HCT116 (cell line): ENCODE results near the gene FMNL1. TPM values are rescaled to one million over a fixed set of nuclear protein-coding genes. Genes with fewer than 3 reads are reported as not detected.

Experiments
- ATAC-seq: fragments of 200-7000 bp; cut with Tn5 transposase; 2 replicates; pipeline ENCODE4 v1.9.1; 2020; ENCODE audit warnings: mild to moderate bottlenecking, moderate library complexity
- BruUV-seq: library from RNA; stranded (reverse); fragments of 400-500 nt; replicated peaks from 2 replicates; lab custom pipeline; 2021; lab: Mats Ljungman, UMichigan
- CTCF ChIA-PET: fragments of 300-600 bp; sonication (Branson Sonifier 250); formaldehyde crosslinking; loops from one replicate; lab custom pipeline; 2021; ENCODE audit warnings: antibody characterized with exemption; lab: Charles Lee
- POLR2A ChIA-PET: fragments of 300-600, 350-600 bp; sonication (Branson Sonifier 250); formaldehyde crosslinking; loops from one replicate; lab custom pipeline; 2021; ENCODE audit warnings: antibody characterized with exemption; lab: Charles Lee
- RAD21 ChIA-PET, 2 experiments: fragments of 300-600 bp; sonication (Branson Sonifier 250); formaldehyde crosslinking; loops; one replicate each; lab custom pipeline; 2023; ENCODE audit warnings: low total read pairs in 2 of 2; ENCODE audit not compliant: uncharacterized antibody in 2 of 2, unreplicated experiment in 2 of 2, low non-redundant PET in 1 of 2; lab: Charles Lee
- DNase-seq: peaks from one replicate; pipeline ENCODE4 v3.0.0-alpha.2; 2010; ENCODE audit warnings: low read depth, low spot score
- H2AFZ ChIP-seq: fragments of 200-600 bp; shearing (Covaris generic), sonication (generic); 2 replicates; pipeline ENCODE4 v1.6.1; 2017; ENCODE audit warnings: low read depth, mixed run types, mixed read lengths, antibody characterized with exemption, low read length; ENCODE audit not compliant: poor library complexity, severe bottlenecking
- H3K27ac ChIP-seq: 2 replicates; pipeline ENCODE4 v1.5.1; 2012; ENCODE audit warnings: low read depth, low read length
- H3K27me3 ChIP-seq: fragments of 200-600 bp; sonication (generic); 2 replicates; pipeline ENCODE4 v1.6.1; 2016; ENCODE audit warnings: mixed run types, low read length, mixed read lengths; ENCODE audit not compliant: insufficient read depth
- H3K36me3 ChIP-seq, 2 experiments: fragments of 200-500 bp in 1 of 2; fragments of 200-600 bp in 1 of 2; sonication (Bioruptor generic) in 1 of 2; sonication (generic) in 1 of 2; 2 replicates each; pipeline versions ENCODE4 v1.5.1 to v1.6.1; 2014 to 2016; ENCODE audit warnings: low read length in 2 of 2, inconsistent platforms in 1 of 2, mixed read lengths in 1 of 2, mixed run types in 1 of 2; ENCODE audit not compliant: insufficient read depth in 2 of 2, control insufficient read depth in 1 of 2
- H3K4me1 ChIP-seq, 2 experiments: fragments of 200-600 bp in 1 of 2; sonication (generic) in 1 of 2; 2 replicates each; pipeline versions ENCODE4 v1.5.1 to v1.6.1; 2012 to 2017; ENCODE audit warnings: low read length in 2 of 2, inconsistent platforms in 1 of 2, mild to moderate bottlenecking in 1 of 2, mixed read lengths in 1 of 2, mixed run types in 1 of 2, moderate library complexity in 1 of 2; ENCODE audit not compliant: insufficient read depth in 2 of 2, control insufficient read depth in 1 of 2
- H3K4me2 ChIP-seq: fragments of 200-600 bp; sonication (generic); 2 replicates; pipeline ENCODE4 v1.6.1; 2017; ENCODE audit warnings: mixed run types, low read length, mixed read lengths
- H3K4me3 ChIP-seq, 2 experiments: fragments of 200-600 bp in 1 of 2; sonication (generic) in 1 of 2; replicated peaks in 1 of 2; 2 replicates each; pipeline ENCODE4 v1.5.1; 2011 to 2016; ENCODE audit warnings: low read length in 2 of 2, control low read depth in 1 of 2, low read depth in 1 of 2, mild to moderate bottlenecking in 1 of 2, mixed read lengths in 1 of 2, mixed run types in 1 of 2
- H3K79me2 ChIP-seq: fragments of 200-600 bp; sonication (generic); 2 replicates; pipeline ENCODE4 v1.6.1; 2017; ENCODE audit warnings: mild to moderate bottlenecking, mixed run types, low read length, moderate library complexity, mixed read lengths; ENCODE audit not compliant: insufficient read depth
- H3K9ac ChIP-seq: fragments of 200-600 bp; sonication (generic); 2 replicates; pipeline ENCODE4 v1.6.1; 2016; ENCODE audit warnings: low read length, mixed read lengths
- H3K9me2 ChIP-seq: fragments of 200-600 bp; sonication (generic), shearing (Covaris generic); 2 replicates; pipeline ENCODE4 v1.6.1; 2017; ENCODE audit warnings: mixed run types, mild to moderate bottlenecking, moderate library complexity; ENCODE audit not compliant: insufficient read depth
- H3K9me3 ChIP-seq, 2 experiments: fragments of 200-500 bp in 1 of 2; fragments of 200-600 bp in 1 of 2; sonication (Bioruptor generic) in 1 of 2; sonication (generic) in 1 of 2; 2 replicates each; pipeline ENCODE4 v1.6.1; 2014 to 2017; ENCODE audit warnings: low read length in 2 of 2, mixed read lengths in 2 of 2, inconsistent platforms in 1 of 2, low read depth in 1 of 2, mild to moderate bottlenecking in 1 of 2, mixed run types in 1 of 2, moderate library complexity in 1 of 2; ENCODE audit not compliant: control insufficient read depth in 1 of 2, insufficient read depth in 1 of 2
- H4K20me1 ChIP-seq: fragments of 200-600 bp; sonication (generic), shearing (Covaris generic); 2 replicates; pipeline ENCODE4 v1.6.1; 2017; ENCODE audit warnings: mixed run types, mild to moderate bottlenecking, moderate library complexity; ENCODE audit not compliant: insufficient read depth
- ATF3 ChIP-seq: IDR thresholded peaks from 2 replicates; pipeline ENCODE4 v1.6.1; 2012
- CBX3 ChIP-seq: IDR thresholded peaks from 2 replicates; pipeline ENCODE4 v1.6.1; 2012; ENCODE audit warnings: low read depth
- EGR1 ChIP-seq: IDR thresholded peaks from 2 replicates; pipeline ENCODE4 v1.6.1; 2012; ENCODE audit warnings: low read depth
- ELF1 ChIP-seq: IDR thresholded peaks from 2 replicates; pipeline ENCODE4 v1.6.1; 2012; ENCODE audit warnings: low read depth, borderline replicate concordance
- EZH2 ChIP-seq: fragments of 200-600 bp; sonication (generic); IDR thresholded peaks from 2 replicates; pipeline ENCODE4 v1.6.1; 2017; ENCODE audit warnings: antibody characterized with exemption, mixed run types
- EZH2phosphoT487 ChIP-seq: fragments of 200-600 bp; IDR thresholded peaks from 2 replicates; pipeline ENCODE4 v1.6.1; 2018; ENCODE audit warnings: antibody characterized with exemption, borderline replicate concordance
- FOSL1 ChIP-seq: IDR thresholded peaks from 2 replicates; pipeline ENCODE4 v1.6.1; 2012; ENCODE audit warnings: low read depth
- JUND ChIP-seq: IDR thresholded peaks from 2 replicates; pipeline ENCODE4 v1.6.1; 2012
- POLR2AphosphoS5 ChIP-seq: IDR thresholded peaks from 2 replicates; pipeline ENCODE4 v1.6.1; 2011; ENCODE audit warnings: mild to moderate bottlenecking, low read depth, low read length, moderate library complexity
- RAD21 ChIP-seq: IDR thresholded peaks from 2 replicates; pipeline ENCODE4 v1.6.1; 2012; ENCODE audit warnings: low read depth, mild to moderate bottlenecking
- SP1 ChIP-seq: IDR thresholded peaks from 2 replicates; pipeline ENCODE4 v1.6.1; 2012; ENCODE audit warnings: low read depth
- TCF7L2 ChIP-seq: IDR thresholded peaks from 2 replicates; pipeline ENCODE4 v1.7.0; 2011; ENCODE audit warnings: borderline replicate concordance, inconsistent platforms; ENCODE audit not compliant: insufficient read depth, insufficient read length; ENCODE audit errors: extremely low read depth
- YY1 ChIP-seq: IDR thresholded peaks from 2 replicates; pipeline ENCODE4 v1.6.1; 2011; ENCODE audit warnings: low read length, low read depth, moderate library complexity, mild to moderate bottlenecking; ENCODE audit not compliant: insufficient replicate concordance; ENCODE audit errors: extremely low read depth
- ZFX ChIP-seq: fragments of 450-650 bp; IDR thresholded peaks from 2 replicates; pipeline ENCODE4 v1.6.1; 2017
- ZNF274 ChIP-seq: fragments of 200-500 bp; sonication (Bioruptor generic); IDR thresholded peaks from 2 replicates; pipeline ENCODE4 v1.6.1; 2014; ENCODE audit warnings: mild to moderate bottlenecking, low read depth, low read length, inconsistent platforms
- intact Hi-C: fragments of 100-400 bp; cut with micrococcal nuclease; formaldehyde crosslinking; loops from 2 replicates; pipeline ENCODE4 v1.10.0; 2022
- total RNA-seq: library from RNA; stranded (reverse); gene quantifications from one replicate; pipeline ENCODE4 v1.2.1, GENCODE V29; 2021; ENCODE audit not compliant: unreplicated experiment
- TF ChIP-seq, protein P1 (sequence below): IDR thresholded peaks from 2 replicates; pipeline ENCODE4 v1.6.1; 2012

Gene FMNL1
- total RNA-seq, 1 experiment from 2014 or later = 8.2 TPM

GRCh38 chr17:45224671-45225050, 3.0 kb downstream of the FMNL1 start:
- Histone ChIP-seq H3K4me1 (peaks cover 19 to 71% of the 10 kb centered on the region in 2 experiments), H3K27ac (no peak overlapping the region; the same call in 1 of the 2 replicates), H3K9ac (no peak overlapping the region), H3K9me2 (no peaks in the 10 kb centered on the region), H3K9me3 (no peaks in the 10 kb centered on the region), H3K36me3 (no peaks in the 10 kb centered on the region), H3K4me2 (no peak overlapping the region), H3K4me3 (no peak overlapping the region), H2AFZ (no peak overlapping the region), H3K27me3 (no peaks in the 10 kb centered on the region), H4K20me1 (no peaks in the 10 kb centered on the region), H3K79me2 (no peaks in the 10 kb centered on the region)
- CTCF ChIA-PET = no interaction called here
- TF ChIP-seq, protein P1, sequence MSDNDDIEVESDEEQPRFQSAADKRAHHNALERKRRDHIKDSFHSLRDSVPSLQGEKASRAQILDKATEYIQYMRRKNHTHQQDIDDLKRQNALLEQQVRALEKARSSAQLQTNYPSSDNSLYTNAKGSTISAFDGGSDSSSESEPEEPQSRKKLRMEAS = no peak
- TF ChIP-seq EZH2phosphoT487 = no peak
- TF ChIP-seq YY1 = no peak
- no peak for TF ChIP-seq EGR1
- TF ChIP-seq ATF3 = no peak
- TF ChIP-seq POLR2AphosphoS5 = no peak
- TF ChIP-seq CBX3 = no peak
- TF ChIP-seq JUND = no peak
- DNase-seq (no peak), ATAC-seq (no peak)
- intact Hi-C loops = no loop called here
- POLR2A ChIA-PET = no interaction called here
- BruUV-seq = no TSS peak
- RAD21 ChIA-PET = no interaction called here

DNA sequence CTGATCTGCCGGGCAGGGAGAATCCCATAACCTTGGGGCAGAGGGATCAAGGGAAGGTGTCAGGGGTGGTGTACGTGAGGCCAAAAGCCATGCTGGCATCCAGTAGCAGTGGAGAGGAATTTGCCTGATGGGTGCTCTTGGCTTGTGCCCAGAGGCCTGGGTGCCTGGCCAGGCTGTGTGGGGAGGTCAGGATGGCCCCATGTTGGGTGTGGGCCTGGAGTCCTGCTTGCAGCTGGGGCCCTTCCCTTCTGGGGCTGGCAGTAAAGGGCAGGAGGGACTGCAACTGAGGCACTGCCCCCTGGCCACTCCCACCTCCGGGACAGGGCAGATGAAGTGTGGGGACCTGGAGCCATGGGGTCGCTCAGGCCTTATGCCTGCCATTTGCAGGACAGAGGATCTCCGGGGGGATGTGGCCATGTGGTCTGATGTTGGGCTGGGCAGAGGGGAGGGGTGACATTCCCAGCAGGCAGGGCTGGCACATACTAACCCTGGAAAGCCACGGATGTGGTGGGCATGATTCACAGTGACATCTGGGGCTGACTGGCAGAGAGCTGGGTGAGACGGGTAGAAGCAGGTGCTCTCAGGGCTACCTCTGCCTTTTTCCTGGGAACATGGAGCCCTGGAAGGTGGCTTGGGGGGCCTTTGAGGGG, 3.5 kb downstream of the FMNL1 start:
- no peak for ATAC-seq
- TF ChIP-seq EZH2 (no peak), ZFX (no peak), ZNF274 (no peak), ELF1 (no peak), SP1 (no peak), FOSL1 (no peak), TCF7L2 (no peak), EGR1 (no peak), JUND (no peak), YY1 (no peak), RAD21 (no peak)
- Histone ChIP-seq H3K27ac (no peak overlapping the region; the same call in 1 of the 2 replicates), H3K4me1 (peaks cover 19 to 76% of the 10 kb centered on the region in 2 experiments), H3K79me2 (no peaks in the 10 kb centered on the region), H3K4me2 (no peak overlapping the region), H4K20me1 (no peaks in the 10 kb centered on the region), H3K9me3 (no peaks in the 10 kb centered on the region), H3K9me2 (no peaks in the 10 kb centered on the region), H3K4me3 (no peak overlapping the region), H3K9ac (no peak overlapping the region), H2AFZ (no peak overlapping the region), H3K27me3 (no peaks in the 10 kb centered on the region), H3K36me3 (no peaks in the 10 kb centered on the region)
- RAD21 ChIA-PET = no interaction called here
- no TSS peak for BruUV-seq
- CTCF ChIA-PET = interaction anchor here (1.8 kb wide), 1 partner anchor 10 kb away, joined by 7 read pairs; no protein-coding TSS in a partner anchor
- intact Hi-C loops = no loop called here
- POLR2A ChIA-PET = interaction anchor here (1.6 kb wide), 1 partner anchor 77 kb away, joined by 6 read pairs; the partner anchor contains the start of gene HEXIM1
- DNase-seq = no peak
